HG03060 (cell line): ENCODE data around the gene DUOX1.
"Not testable (repeated sequence)": the region's sequence is repeated elsewhere in the genome, so short reads cannot be mapped to it uniquely, and the experiment has no call there.

Source experiments
- ATAC-seq: cut with Tn5 transposase; IDR thresholded peaks from one replicate; pipeline ENCODE4 v1.9.1; 2021; ENCODE audit warnings: low read depth, moderate number of reproducible peaks; ENCODE audit not compliant: unreplicated experiment

DUOX1 gene

GRCh38 chr15:45120081-45120972 is 9.5 kb upstream of the DUOX1 start:
- ATAC-seq = no peak

DNA sequence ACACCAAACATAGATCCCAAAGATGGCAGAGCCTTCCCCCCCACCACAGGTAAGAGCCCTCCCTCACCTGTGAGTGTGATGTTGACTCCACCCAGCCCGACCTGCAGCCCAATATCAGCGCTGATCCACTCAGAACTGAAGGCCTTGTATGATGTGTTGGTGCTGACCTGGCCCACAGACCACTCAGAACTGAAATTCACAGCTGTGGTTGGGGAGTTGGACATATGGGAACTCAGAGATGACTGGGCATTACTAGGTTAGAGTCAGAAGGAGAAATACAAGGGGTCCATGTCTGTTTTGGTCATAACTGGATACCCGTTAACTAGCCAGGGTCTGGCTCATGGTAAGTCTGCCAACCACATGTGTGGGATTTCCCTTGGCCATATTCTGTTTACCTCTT is 8.8 kb upstream of the DUOX1 start:
- ATAC-seq = no peak

DNA sequence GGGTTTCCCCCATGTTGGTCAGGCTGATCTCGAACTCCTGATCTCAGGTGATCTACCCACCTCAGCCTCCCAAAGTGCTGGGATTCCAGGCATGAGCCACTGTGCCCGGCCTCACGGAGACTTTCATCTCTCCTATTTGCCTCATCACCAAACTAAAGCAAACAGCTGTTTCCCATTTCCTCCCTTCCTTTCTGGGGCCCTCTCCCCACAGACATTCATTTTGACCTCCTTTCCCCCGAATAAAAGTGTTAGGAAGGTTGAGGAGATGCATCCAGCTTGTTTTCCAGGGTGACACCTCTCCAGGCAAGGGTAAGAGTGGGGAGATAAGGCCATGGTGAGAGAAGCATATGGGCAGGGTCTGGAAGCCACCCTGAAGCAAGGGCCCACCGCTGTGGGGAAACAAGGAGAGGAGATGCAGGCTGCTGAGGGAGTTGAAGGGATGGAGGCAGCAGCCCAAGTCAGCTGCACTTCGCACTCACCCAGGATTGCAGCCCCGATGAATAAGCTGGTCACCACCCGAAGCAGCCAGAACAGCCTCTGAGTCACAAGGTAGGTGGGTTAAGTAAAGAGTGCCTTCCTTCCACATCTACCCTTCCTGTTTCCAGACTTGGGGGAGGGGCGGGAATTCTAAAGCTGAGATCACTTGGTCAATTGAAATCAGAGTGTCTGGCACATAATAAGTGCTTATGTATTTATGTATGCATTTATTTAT is 7.9 kb upstream of the DUOX1 start:
- ATAC-seq = no peak

GRCh38 chr15:45122719-45123118 is 7.1 kb upstream of the DUOX1 start:
- ATAC-seq = no peak

GRCh38 chr15:45123397-45123796 is 6.4 kb upstream of the DUOX1 start:
- no peak for ATAC-seq

DNA sequence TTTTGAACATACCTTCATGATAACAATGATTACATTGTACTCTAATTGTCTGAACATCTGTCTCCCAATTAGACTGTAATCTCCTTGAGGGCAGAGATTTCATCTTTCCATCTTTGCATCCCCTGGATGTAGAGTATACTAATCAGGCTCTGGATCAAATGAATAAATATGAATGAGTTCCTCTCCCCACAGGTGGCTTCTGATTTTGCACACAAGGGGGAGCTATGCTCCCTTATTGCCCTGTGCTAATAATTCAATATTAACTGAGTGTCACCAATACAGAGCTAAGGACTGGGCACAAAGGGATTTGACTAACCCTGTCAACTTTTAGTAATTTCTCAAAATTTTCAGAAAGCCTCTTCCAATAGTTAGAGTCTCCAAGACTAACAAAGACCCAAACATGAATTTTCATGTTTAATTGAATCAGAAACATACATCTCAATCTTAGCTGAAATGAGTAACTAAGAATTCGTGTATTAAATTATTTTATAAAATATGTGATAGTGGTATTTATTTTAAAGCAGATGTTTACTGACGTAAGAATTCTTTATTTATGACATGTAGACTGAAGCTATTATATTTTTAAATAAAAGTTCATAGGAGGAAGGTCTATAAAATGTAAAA is 3.1 kb upstream of the DUOX1 start:
- ATAC-seq = no peak

- no peak for ATAC-seq
Measured at GRCh38 chr15:45128971-45129639, 689 bp upstream of the DUOX1 start.

- no peak for ATAC-seq
Measured at GRCh38 chr15:45130291-45131000, 652 bp downstream of the DUOX1 start.

DNA sequence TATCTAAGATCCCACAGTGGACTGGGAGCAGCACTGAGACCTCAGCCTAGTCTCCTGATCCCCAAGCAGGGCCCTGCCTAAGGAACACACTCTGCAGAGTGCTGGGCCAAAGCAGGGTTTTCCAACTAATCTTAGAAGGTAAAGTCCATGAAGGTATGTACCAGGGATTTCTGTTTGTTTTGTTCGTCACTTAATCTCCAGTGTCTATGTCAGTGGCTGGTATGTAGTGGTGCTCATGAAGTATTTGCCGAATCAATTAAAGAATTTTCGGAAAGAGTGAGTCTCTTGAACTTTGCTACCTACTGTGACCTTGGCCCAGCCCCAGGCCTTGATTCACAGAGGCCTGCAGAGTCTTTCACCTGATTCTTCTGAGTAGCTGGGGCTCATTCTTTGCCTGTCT is 1.7 kb downstream of the DUOX1 start:
- no peak for ATAC-seq

DNA sequence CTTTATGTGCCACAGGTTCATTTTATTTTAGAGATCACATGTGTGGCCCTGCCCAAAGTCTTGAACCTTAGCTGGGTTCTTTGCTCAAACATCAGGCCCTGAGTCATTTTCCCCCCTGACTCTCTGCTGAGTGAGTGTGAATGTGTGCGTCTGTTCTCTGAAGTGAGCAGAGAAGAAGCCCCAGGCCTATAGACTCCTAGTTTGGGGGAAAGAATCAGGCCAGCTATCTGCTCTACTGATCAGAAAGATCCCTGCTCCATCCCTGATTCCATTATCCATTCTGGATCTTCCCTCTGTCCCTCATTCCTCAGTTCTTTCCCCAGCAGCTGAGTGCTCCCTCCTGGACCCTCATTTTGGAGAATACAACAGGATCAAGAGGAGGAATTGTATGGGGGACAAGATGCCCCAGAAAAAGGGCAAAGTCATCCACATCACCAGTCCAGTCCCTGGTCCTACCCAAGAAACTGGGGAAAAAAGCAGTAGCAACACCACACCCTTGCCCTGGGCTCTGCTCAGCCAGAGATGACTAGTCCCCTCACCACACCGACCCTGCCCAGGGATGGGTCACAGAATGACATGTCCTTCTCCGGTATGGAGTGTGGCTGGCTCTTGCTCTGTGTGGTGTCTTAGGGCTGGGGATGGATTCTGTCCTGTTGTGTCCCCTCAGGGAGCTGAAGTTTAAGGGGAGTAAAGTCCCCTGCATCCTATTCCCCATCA is 3.2 kb downstream of the DUOX1 start:
- no peak for ATAC-seq

GRCh38 chr15:45133561-45133920 is 3.7 kb downstream of the DUOX1 start:
- no peak for ATAC-seq

- ATAC-seq = no peak
Measured at GRCh38 chr15:45134046-45134445, 4.3 kb downstream of the DUOX1 start.

DNA sequence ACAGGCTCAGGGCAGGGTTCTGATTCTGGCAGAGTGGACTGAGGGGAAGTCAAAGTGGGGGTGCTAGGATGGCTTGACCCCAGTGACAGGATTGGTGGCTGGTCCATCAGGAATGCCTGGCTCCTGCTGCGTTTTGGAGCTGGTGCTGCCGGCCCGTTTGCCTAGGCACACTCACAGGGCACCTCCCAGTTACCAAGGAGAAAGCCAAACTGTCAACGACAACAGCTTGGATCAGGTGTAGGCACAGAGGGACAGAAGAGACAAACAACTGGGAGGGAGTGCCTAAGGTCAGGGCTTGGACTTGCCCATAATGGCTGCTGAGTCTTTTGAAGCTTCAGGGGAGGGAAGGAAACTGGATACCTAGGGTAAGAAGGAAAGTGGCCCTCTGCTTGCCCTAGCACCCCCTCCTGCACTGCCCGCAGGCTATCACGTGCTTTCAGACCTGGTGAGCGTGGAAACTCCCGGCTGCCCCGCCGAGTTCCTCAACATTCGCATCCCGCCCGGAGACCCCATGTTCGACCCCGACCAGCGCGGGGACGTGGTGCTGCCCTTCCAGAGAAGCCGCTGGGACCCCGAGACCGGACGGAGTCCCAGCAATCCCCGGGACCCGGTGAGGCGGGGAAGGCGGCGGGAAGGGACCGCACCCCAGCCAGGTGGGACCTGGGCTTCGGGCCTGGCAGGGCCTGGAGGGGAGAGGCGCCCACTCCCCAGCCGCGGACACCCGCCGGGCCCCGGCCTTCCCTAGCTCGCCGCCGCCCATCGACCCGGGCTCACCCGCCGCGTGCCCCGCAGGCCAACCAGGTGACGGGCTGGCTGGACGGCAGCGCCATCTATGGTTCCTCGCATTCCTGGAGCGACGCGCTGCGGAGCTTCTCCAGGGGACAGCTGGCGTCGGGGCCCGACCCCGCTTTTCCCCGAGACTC is 5.1 kb downstream of the DUOX1 start:
- ATAC-seq = no peak

DNA sequence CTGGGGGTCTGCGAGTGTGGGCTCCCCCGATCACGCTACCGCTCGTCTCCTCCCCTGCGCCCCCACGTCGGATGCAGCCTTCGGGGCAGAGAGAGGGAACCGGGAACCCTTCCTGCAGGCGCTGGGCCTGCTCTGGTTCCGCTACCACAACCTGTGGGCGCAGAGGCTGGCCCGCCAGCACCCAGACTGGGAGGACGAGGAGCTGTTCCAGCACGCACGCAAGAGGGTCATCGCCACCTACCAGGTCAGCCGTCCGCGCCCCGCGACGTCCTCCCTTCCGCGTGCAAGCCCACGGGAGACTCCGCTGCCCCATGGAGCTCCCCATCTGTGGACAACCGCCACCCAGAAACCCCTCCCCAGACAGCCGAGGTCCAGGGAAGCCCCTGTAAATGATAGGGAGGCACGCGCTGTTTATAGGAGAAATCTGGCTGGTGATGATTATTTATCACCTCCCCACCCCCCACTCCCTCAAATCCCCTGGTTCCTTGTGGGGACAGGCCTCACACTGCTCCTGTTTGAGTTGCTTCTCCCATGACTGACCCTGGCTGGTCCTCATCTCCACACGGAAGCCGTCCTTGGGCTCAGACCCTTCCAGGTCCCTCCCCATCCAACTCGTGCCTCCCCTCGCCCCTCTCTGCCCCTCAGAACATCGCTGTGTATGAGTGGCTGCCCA is 6.0 kb downstream of the DUOX1 start:
- ATAC-seq = not testable (repeated sequence)

DNA sequence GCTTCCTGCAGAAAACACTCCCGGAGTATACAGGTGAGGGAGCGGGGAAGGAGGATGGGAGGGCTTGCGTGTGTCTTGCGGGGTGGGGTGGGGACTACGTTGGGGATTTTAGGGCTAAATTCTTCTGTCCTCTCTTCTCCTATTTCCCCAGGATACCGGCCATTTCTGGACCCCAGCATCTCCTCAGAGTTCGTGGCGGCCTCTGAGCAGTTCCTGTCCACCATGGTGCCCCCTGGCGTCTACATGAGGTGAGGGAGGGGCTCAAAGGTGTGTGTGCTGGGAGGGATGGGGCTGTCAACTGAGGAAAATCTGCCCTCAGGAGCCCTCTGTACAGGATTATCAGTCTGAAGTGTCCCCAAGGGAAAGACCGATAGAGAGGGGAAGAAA is 6.6 kb downstream of the DUOX1 start:
- no peak for ATAC-seq

GRCh38 chr15:45137703-45138102 is 7.9 kb downstream of the DUOX1 start:
- ATAC-seq = no peak

GRCh38 chr15:45138814-45139765 is 9.3 kb downstream of the DUOX1 start:
- ATAC-seq = no peak
